Heart right ventricle (tissue), 16 donors: ENCODE measurements around the gene RNF152. TPM values are rescaled to one million over a fixed set of nuclear protein-coding genes. Genes with fewer than 3 reads are reported as not detected.

Experiments used
- ATAC-seq, 8 donors: fragments of 200-7000 bp; cut with Tn5 transposase; one replicate each; pipeline ENCODE4 v1.9.1; 2020; ENCODE audit warnings: mild to moderate bottlenecking in 8 of 8, moderate library complexity in 8 of 8, moderate number of reproducible peaks in 1 of 8
- DNase-seq, 2 donors: peaks; one replicate each; pipeline ENCODE4 v3.0.0-alpha.2; 2020
- H3K27ac ChIP-seq, 10 donors: fragments of 200-600 bp; sonication (generic) in 2 of 10; one replicate each; pipeline versions ENCODE4 v1.5.0 to v1.8.0; 2020 to 2022; ENCODE audit warnings: mild to moderate bottlenecking in 3 of 10
- H3K27me3 ChIP-seq, 7 donors: fragments of 200-600 bp; one replicate each; pipeline ENCODE4 v1.8.0; 2021 to 2022; ENCODE audit warnings: mild to moderate bottlenecking in 2 of 7
- H3K36me3 ChIP-seq, 9 donors: fragments of 200-600 bp; sonication (generic) in 1 of 9; one replicate each; pipeline versions ENCODE4 v1.5.0 to v1.8.0; 2020 to 2022; ENCODE audit warnings: mild to moderate bottlenecking in 2 of 9
- H3K4me1 ChIP-seq, 9 donors: fragments of 200-600 bp; sonication (generic) in 1 of 9; one replicate each; pipeline versions ENCODE4 v1.5.0 to v1.8.0; 2020 to 2022; ENCODE audit warnings: mild to moderate bottlenecking in 4 of 9
- H3K4me3 ChIP-seq, 10 donors: fragments of 200-600 bp; sonication (generic) in 2 of 10; one replicate each; pipeline versions ENCODE4 v1.5.0 to v1.8.0; 2020 to 2022; ENCODE audit warnings: mild to moderate bottlenecking in 7 of 10, moderate library complexity in 2 of 10
- H3K9me3 ChIP-seq, 11 donors: fragments of 200-600 bp in 10 of 11; sonication (generic) in 2 of 11; one replicate each; pipeline versions ENCODE4 v1.5.0 to v1.8.0; 2013 to 2022; ENCODE audit warnings: mild to moderate bottlenecking in 2 of 11, control low read depth in 1 of 11, moderate library complexity in 1 of 11
- CTCF ChIP-seq, 9 donors: fragments of 200-600 bp; sonication (generic) in 2 of 9; IDR thresholded peaks; one replicate each; pipeline versions ENCODE4 v1.5.0 to v1.8.0; 2021 to 2022; ENCODE audit warnings: antibody characterized with exemption in 9 of 9, mild to moderate bottlenecking in 5 of 9, moderate library complexity in 1 of 9
- WGBS, 2 donors: extraction: QIAGEN DNeasy Blood & Tissue Kit; methylation state at CpG; one replicate each; pipeline ENCODE4 v1.1.7; 2013; ENCODE audit warnings: inconsistent platforms in 1 of 2; 5-methylcytosine and 5-hydroxymethylcytosine counted together
- intact Hi-C, 10 donors: fragments of 100-400 bp; cut with DNase I; formaldehyde crosslinking; loops; one replicate each; pipeline versions ENCODE4 v1.11.1 to v1.14.2; 2022
- polyA plus RNA-seq, 2 donors: library from polyadenylated mRNA; stranded (reverse); fragments of 200-250 nt; gene quantifications; one replicate each; pipeline ENCODE4 v1.2.3, GENCODE V29; 2013
- total RNA-seq, 10 donors: library from RNA; stranded (reverse); fragmentation: NEBNext Ultra II Directional in 3 of 10; extraction: Animal tissue kit (Norgen Biotek cat#: 25700) in 3 of 10; gene quantifications; one replicate each; pipeline versions ENCODE4 v1.2.1 to v1.2.4, GENCODE V29; 2021 to 2023
- donor health status: Arrhythmogenic right ventricular cardiomyopathy.
- donor health status: ischemic (EF 13 %, LVEDD 7.1; RV severe dilation, severe dysfunction).
- donor health status: healthy with polysubstance abuse.
- donor health status: DM: no; HTN: yes; CAD: no.
- donor health status: DM: no; HTN: no; CAD: no.
- donor health status: ischemic (EF 25% LVEDD 6.9; RV normal size, moderate dysfunction).
- donor health status: ischemic (EF 25% LVEDD 5.7; RV mildly dilated, moderate dysfunction).
- donor health status: healthy.
- donor health status: DM: yes; HTN: yes; CAD: no.
- donor health status: Ischemic cardiomyopathy.
- donor health status: ischemic (EF 35%, LVEDD 5.7; RV mildly dilated, moderate dysfunction).
- donor health status: nonischemic (EF 11% LVEDD 7.7; RV severe dilation, severe dysfunction).
- donor health status: DM: yes; HTN: yes; CAD: no.
- donor health status: PGD.
- donor health status: ischemic (EF 29% LVEDD 5.4; RV normal size, mild dysfunction).
- donor health status: nonischemic (EF 23%, LVEDD 6.1; RV moderate dilation, normal function).

Gene RNF152
- total and polyA plus RNA-seq, 12 donors: 1.7 to 19.1 (median 10.9) TPM

- intact Hi-C loops: no loop called here
- ATAC-seq: no peak
- no peak for TF ChIP-seq CTCF (IDR thresholded peaks at IDR 0.05)
Observed at GRCh38 chr18:61910101-61910500, 17.3 kb upstream of the RNF152 start.

GRCh38 chr18:61908661-61909060 lies 15.9 kb upstream of the RNF152 start:
- no peak overlapping the region for H3K27ac ChIP-seq
- no peak overlapping the region for H3K4me3 ChIP-seq
- intact Hi-C loops: loop anchor here in 6 of 10 donors (5.0 to 10.0 kb wide), 5 partner anchors 51 to 354 kb away; no protein-coding TSS in a partner anchor
- no peaks in the 10 kb centered on the region for H3K9me3 ChIP-seq
- no peaks in the 10 kb centered on the region for H3K27me3 ChIP-seq
- no peak for DNase-seq
- no peaks in the 10 kb centered on the region for H3K36me3 ChIP-seq
- no peak for ATAC-seq
- TF ChIP-seq CTCF (IDR thresholded peaks at IDR 0.05): no peak
- H3K4me1 ChIP-seq: no peaks in the 10 kb centered on the region
- WGBS, 2 donors: 77 to 91% methylated on average over 7 of the region's 7 CpGs

More at GRCh38 chr18:61910101-61910500, 17.3 kb upstream of the RNF152 start:
- H3K4me3 ChIP-seq: no peak overlapping the region
- no peak overlapping the region for H3K27ac ChIP-seq
- DNase-seq: no peak
- H3K27me3 ChIP-seq: no peaks in the 10 kb centered on the region
- no peaks in the 10 kb centered on the region for H3K9me3 ChIP-seq
- no peaks in the 10 kb centered on the region for H3K4me1 ChIP-seq
- H3K36me3 ChIP-seq: no peaks in the 10 kb centered on the region

- no peaks in the 10 kb centered on the region for H3K9me3 ChIP-seq
- TF ChIP-seq CTCF (IDR thresholded peaks at IDR 0.05): peak; percentile 79 to 96 (median 92)
- peaks cover 0 to 6% (median under 1%) of the 10 kb centered on the region in 9 donors for H3K4me1 ChIP-seq
- DNase-seq: no peak
- peak; percentile 50 to 79 (median 71) for ATAC-seq
- no peak overlapping the region for H3K4me3 ChIP-seq
- intact Hi-C loops: loop anchor here in 7 of 10 donors (2.0 to 10.0 kb wide), 12 partner anchors 123 to 579 kb away; no protein-coding TSS in a partner anchor
- peaks cover 0 to 15% (median 0%) of the 10 kb centered on the region in 7 donors for H3K27me3 ChIP-seq
- no peak overlapping the region for H3K27ac ChIP-seq
- WGBS, 2 donors: 26 to 35% methylated on average over 5 of the region's 5 CpGs
- H3K36me3 ChIP-seq: no peaks in the 10 kb centered on the region
Observed at GRCh38 chr18:61901323-61901986, 8.6 kb upstream of the RNF152 start.

GRCh38 chr18:61900504-61901281 lies 7.9 kb upstream of the RNF152 start:
- no peaks in the 10 kb centered on the region for H3K9me3 ChIP-seq
- ATAC-seq (no peak), DNase-seq (no peak)
- H3K36me3 ChIP-seq: no peaks in the 10 kb centered on the region
- intact Hi-C loops: loop anchor here in 7 of 10 donors (2.0 to 10.0 kb wide), 12 partner anchors 124 to 578 kb away; no protein-coding TSS in a partner anchor
- no peak overlapping the region for H3K27ac ChIP-seq
- H3K4me1 ChIP-seq: peaks cover 0 to 11% (median 4%) of the 10 kb centered on the region in 9 donors
- 73 to 92% methylated on average over 10 of the region's 10 CpGs for WGBS, 2 donors
- H3K4me3 ChIP-seq: no peak overlapping the region
- no peak for TF ChIP-seq CTCF (IDR thresholded peaks at IDR 0.05)
- peaks cover 0 to 18% (median 0%) of the 10 kb centered on the region in 7 donors for H3K27me3 ChIP-seq
